Liver (tissue), 9 donors: ENCODE results near the gene PRKN. TPM values are rescaled to one million over a fixed set of nuclear protein-coding genes. Genes with fewer than 3 reads are reported as not detected.

Source experiments
- DNase-seq: peaks from one replicate; pipeline ENCODE4 v3.0.0-alpha.2; 2017; ENCODE audit warnings: low spot score
- H3K27ac ChIP-seq, 2 donors: one replicate each; pipeline ENCODE4 v1.7.0; 2013; ENCODE audit warnings: inconsistent platforms in 2 of 2, low read length in 2 of 2, control low read depth in 1 of 2, low read depth in 1 of 2, mild to moderate bottlenecking in 1 of 2
- H3K27me3 ChIP-seq, 4 donors: one replicate each; pipeline versions ENCODE4 v1.6.1 to v1.7.0; 2013; ENCODE audit warnings: low read length in 3 of 4, inconsistent platforms in 1 of 4, mild to moderate bottlenecking in 1 of 4, moderate library complexity in 1 of 4; ENCODE audit not compliant: control insufficient read depth in 4 of 4, insufficient read depth in 4 of 4
- H3K36me3 ChIP-seq, 4 donors: one replicate each; pipeline versions ENCODE4 v1.6.1 to v1.7.0; 2013; ENCODE audit warnings: low read length in 3 of 4, mild to moderate bottlenecking in 3 of 4, low read depth in 1 of 4, moderate library complexity in 1 of 4; ENCODE audit not compliant: control insufficient read depth in 4 of 4, insufficient read depth in 3 of 4
- H3K4me1 ChIP-seq, 4 donors: one replicate each; pipeline versions ENCODE4 v1.6.1 to v1.7.0; 2013; ENCODE audit warnings: low read length in 3 of 4, mild to moderate bottlenecking in 3 of 4, moderate library complexity in 1 of 4; ENCODE audit not compliant: control insufficient read depth in 4 of 4, insufficient read depth in 4 of 4
- H3K4me3 ChIP-seq, 3 donors: one replicate each; pipeline versions ENCODE4 v1.6.1 to v1.7.0; 2013; ENCODE audit warnings: low read length in 3 of 3, control low read depth in 1 of 3, low read depth in 1 of 3, mild to moderate bottlenecking in 1 of 3
- H3K9ac ChIP-seq, 2 donors: one replicate each; pipeline ENCODE4 v1.7.0; 2013; ENCODE audit warnings: low read length in 2 of 2, mild to moderate bottlenecking in 2 of 2, moderate library complexity in 2 of 2, control low read depth in 1 of 2, low read depth in 1 of 2
- H3K9me3 ChIP-seq, 4 donors: one replicate each; pipeline versions ENCODE4 v1.6.1 to v1.7.0; 2013; ENCODE audit warnings: low read length in 3 of 4; ENCODE audit not compliant: control insufficient read depth in 4 of 4
- ATF3 ChIP-seq: IDR thresholded peaks from 2 replicates; pipeline ENCODE4 v1.6.1; 2016; ENCODE audit warnings: antibody characterized with exemption
- CTCF ChIP-seq: fragments of 150-350 bp; IDR thresholded peaks from 2 replicates; pipeline ENCODE4 v1.5.1; 2017; ENCODE audit warnings: improper control_type of control experiment, low read depth, low read length; ENCODE audit not compliant: missing input control
- EGR1 ChIP-seq, 2 donors: IDR thresholded peaks; 2 replicates each; pipeline ENCODE4 v1.6.1; 2016 to 2018; ENCODE audit warnings: antibody characterized with exemption in 2 of 2, low read depth in 2 of 2
- FOXA1 ChIP-seq: IDR thresholded peaks from 2 replicates; pipeline ENCODE4 v1.6.1; 2016; ENCODE audit warnings: antibody characterized with exemption
- FOXA2 ChIP-seq: IDR thresholded peaks from 2 replicates; pipeline ENCODE4 v1.6.1; 2016; ENCODE audit warnings: antibody characterized with exemption
- GABPA ChIP-seq, 2 donors: IDR thresholded peaks in 1 of 2; conservative IDR thresholded peaks in 1 of 2; 2 replicates each; pipeline ENCODE4 v1.6.1; 2016; ENCODE audit warnings: antibody characterized with exemption in 2 of 2, mild to moderate bottlenecking in 1 of 2, moderate library complexity in 1 of 2
- HNF4A ChIP-seq, 2 donors: conservative IDR thresholded peaks; 2 replicates each; pipeline ENCODE4 v1.6.1; 2016; ENCODE audit warnings: antibody characterized with exemption in 2 of 2, mild to moderate bottlenecking in 2 of 2
- HNF4G ChIP-seq: IDR thresholded peaks from 2 replicates; pipeline ENCODE4 v1.6.1; 2016; ENCODE audit warnings: antibody characterized with exemption
- JUND ChIP-seq, 2 donors: IDR thresholded peaks; 2 replicates each; pipeline ENCODE4 v1.6.1; 2016; ENCODE audit warnings: antibody characterized with exemption in 2 of 2
- MAX ChIP-seq: IDR thresholded peaks from 2 replicates; pipeline ENCODE4 v1.6.1; 2016; ENCODE audit warnings: antibody characterized with exemption
- NR2F2 ChIP-seq: IDR thresholded peaks from 2 replicates; pipeline ENCODE4 v1.6.1; 2016; ENCODE audit warnings: antibody characterized with exemption
- REST ChIP-seq: IDR thresholded peaks from 2 replicates; pipeline ENCODE4 v1.6.1; 2016; ENCODE audit warnings: antibody characterized with exemption, mild to moderate bottlenecking
- SP1 ChIP-seq: IDR thresholded peaks from 2 replicates; pipeline ENCODE4 v1.6.1; 2018; ENCODE audit warnings: antibody characterized with exemption, mild to moderate bottlenecking
- TAF1 ChIP-seq: conservative IDR thresholded peaks from 2 replicates; pipeline ENCODE4 v1.6.1; 2016; ENCODE audit warnings: antibody characterized with exemption, mild to moderate bottlenecking
- ZBTB33 ChIP-seq: IDR thresholded peaks from 2 replicates; pipeline ENCODE4 v1.6.1; 2016; ENCODE audit warnings: antibody characterized with exemption
- WGBS: extraction: QIAGEN DNeasy Blood & Tissue Kit; methylation state at CpG from one replicate; pipeline ENCODE4 v1.1.7; 2013; 5-methylcytosine and 5-hydroxymethylcytosine counted together
- polyA plus RNA-seq, 2 donors: library from polyadenylated mRNA; stranded (reverse) in 1 of 2; unstranded in 1 of 2; fragments of 200-250 nt in 1 of 2; fragments of >200 nt in 1 of 2; fragmentation: Nextera tagmentation in 1 of 2; extraction: Ambion mirVana in 1 of 2; gene quantifications; one replicate each; pipeline versions ENCODE4 v1.2.1 to v1.2.3, GENCODE V29; 2013 to 2015
- total RNA-seq, 2 donors: library from RNA; depleted of rRNA; stranded (reverse); fragments of >200 nt; gene quantifications; one replicate each; pipeline ENCODE4 v1.2.3, GENCODE V29; 2014
- donor health status: healthy.
- donor health status: healthy.
- donor health status: healthy.
- donor health status: healthy.
- donor health status: healthy.

Gene PRKN
- total and polyA plus RNA-seq, 4 donors: 0.47 to 4.1 (median 3.2) TPM

GRCh38 chr6:161305860-161306259 lies 1421.7 kb downstream of the PRKN start:
- TF ChIP-seq NR2F2 (no peak), HNF4A (conservative IDR thresholded peaks at IDR 0.05) (no peak), ZBTB33 (no peak), TAF1 (no peak), GABPA (IDR thresholded peaks at IDR 0.05 in 1 of 2, conservative IDR thresholded peaks at IDR 0.05 in 1 of 2) (no peak), FOXA2 (no peak), REST (no peak), CTCF (no peak), JUND (IDR thresholded peaks at IDR 0.05) (no peak), EGR1 (IDR thresholded peaks at IDR 0.05; ENCODE audit: low read depth in 2 of 2) (no peak), FOXA1 (no peak), HNF4G (no peak), SP1 (no peak)
- Histone ChIP-seq H3K27ac (no peak overlapping the region), H3K27me3 (no peaks in the 10 kb centered on the region), H3K36me3 (no peaks in the 10 kb centered on the region), H3K4me1 (no peaks in the 10 kb centered on the region), H3K4me3 (no peak overlapping the region), H3K9ac (no peak overlapping the region), H3K9me3 (no peaks in the 10 kb centered on the region)
- WGBS: 77% methylated on average over 4 of the region's 4 CpGs
- no peak for DNase-seq

- Histone ChIP-seq H3K27ac (no peak overlapping the region), H3K27me3 (no peaks in the 10 kb centered on the region), H3K9ac (no peak overlapping the region), H3K4me3 (no peak overlapping the region), H3K4me1 (no peaks in the 10 kb centered on the region), H3K36me3 (no peaks in the 10 kb centered on the region), H3K9me3 (no peaks in the 10 kb centered on the region)
- WGBS: 92% methylated on average over 16 of the region's 16 CpGs
- DNase-seq: no peak
- TF ChIP-seq FOXA2 (no peak), GABPA (IDR thresholded peaks at IDR 0.05 in 1 of 2, conservative IDR thresholded peaks at IDR 0.05 in 1 of 2) (no peak), HNF4G (no peak), CTCF (no peak), NR2F2 (no peak), ATF3 (no peak), MAX (no peak), REST (no peak)
These were observed 1423.8 kb downstream of the PRKN start for GRCh38 chr6:161303628-161304340.
